Dendritic cell treated with granulocyte-macrophage colony-stimulating factor and Interleukin-4, amounts not matched to agents 40 ng/mL and 50 ng/mL, for 4 days (primary cell): ENCODE data around the gene PRKCA.

Source experiments
- H3K27ac Mint-ChIP-seq: one replicate; pipeline ENCODE4 v1.8.0; 2022; ENCODE audit warnings: mild to moderate bottlenecking, mixed read lengths
- H3K27me3 Mint-ChIP-seq: one replicate; pipeline ENCODE4 v1.8.0; 2022; ENCODE audit warnings: mild to moderate bottlenecking, mixed read lengths
- H3K36me3 Mint-ChIP-seq: one replicate; pipeline ENCODE4 v1.8.0; 2022; ENCODE audit warnings: low read depth, mixed read lengths
- H3K4me1 Mint-ChIP-seq: one replicate; pipeline ENCODE4 v1.8.0; 2022; ENCODE audit warnings: low read depth, mixed read lengths
- H3K4me3 Mint-ChIP-seq: one replicate; pipeline ENCODE4 v1.8.0; 2022; ENCODE audit warnings: mild to moderate bottlenecking, moderate library complexity, mixed read lengths
- H3K9me3 Mint-ChIP-seq: one replicate; pipeline ENCODE4 v1.8.0; 2022; ENCODE audit warnings: mixed read lengths
- intact Hi-C: fragments of 100-400 bp; cut with micrococcal nuclease; formaldehyde crosslinking; loops from one replicate; pipeline ENCODE4 v1.15.0; 2022

PRKCA gene

DNA sequence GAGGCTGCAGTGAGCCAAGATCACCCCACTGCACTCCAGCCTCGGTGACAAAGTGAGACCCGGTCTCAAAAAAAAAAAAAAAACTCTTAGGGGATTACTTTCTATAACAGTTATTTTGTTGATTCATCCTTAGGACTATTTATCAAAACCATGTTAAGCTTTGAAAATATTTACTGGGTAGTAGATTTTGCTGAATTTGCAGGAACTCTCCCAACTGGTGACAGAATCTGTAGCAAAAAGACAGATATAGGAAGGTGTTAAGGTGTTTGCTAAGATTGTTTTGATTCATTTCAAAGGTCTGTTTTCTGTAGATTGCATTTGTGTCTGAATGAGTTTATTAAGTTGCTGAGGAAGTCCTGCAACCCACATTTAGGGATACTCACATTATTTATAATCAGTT, 192.6 kb downstream of the PRKCA start:
- H3K27ac Mint-ChIP-seq = no peak overlapping the region
- no peaks in the 10 kb centered on the region for H3K27me3 Mint-ChIP-seq
- peaks cover 5% of the 10 kb centered on the region for H3K36me3 Mint-ChIP-seq
- H3K4me3 Mint-ChIP-seq = no peak overlapping the region
- no peaks in the 10 kb centered on the region for H3K9me3 Mint-ChIP-seq
- H3K4me1 Mint-ChIP-seq = peaks cover 33% of the 10 kb centered on the region
- intact Hi-C loops = no loop called here

DNA sequence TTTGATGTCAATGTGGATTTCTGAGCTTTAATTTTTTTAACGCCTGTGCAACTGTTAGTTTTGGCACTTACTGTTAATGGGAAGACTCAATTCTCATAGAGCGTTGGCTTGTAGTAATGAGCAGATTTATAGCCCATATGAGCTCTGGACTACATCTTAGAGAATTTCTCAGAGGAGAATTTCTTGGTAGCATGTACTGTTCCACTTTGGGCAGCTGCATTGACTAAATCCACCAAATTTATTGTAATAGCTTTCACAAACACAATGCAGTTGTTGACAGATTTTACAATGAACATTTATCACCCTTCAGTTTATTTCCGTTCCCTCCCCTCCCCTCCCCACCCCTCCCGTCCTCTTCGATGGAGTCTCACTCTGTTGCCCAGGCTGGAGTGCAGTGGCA, 193.9 kb downstream of the PRKCA start:
- intact Hi-C loops = no loop called here
- Mint-ChIP-seq H3K9me3 (no peaks in the 10 kb centered on the region), H3K36me3 (peaks cover 5% of the 10 kb centered on the region), H3K4me3 (no peak overlapping the region), H3K27ac (no peak overlapping the region), H3K4me1 (peaks cover 39% of the 10 kb centered on the region), H3K27me3 (no peaks in the 10 kb centered on the region)

DNA sequence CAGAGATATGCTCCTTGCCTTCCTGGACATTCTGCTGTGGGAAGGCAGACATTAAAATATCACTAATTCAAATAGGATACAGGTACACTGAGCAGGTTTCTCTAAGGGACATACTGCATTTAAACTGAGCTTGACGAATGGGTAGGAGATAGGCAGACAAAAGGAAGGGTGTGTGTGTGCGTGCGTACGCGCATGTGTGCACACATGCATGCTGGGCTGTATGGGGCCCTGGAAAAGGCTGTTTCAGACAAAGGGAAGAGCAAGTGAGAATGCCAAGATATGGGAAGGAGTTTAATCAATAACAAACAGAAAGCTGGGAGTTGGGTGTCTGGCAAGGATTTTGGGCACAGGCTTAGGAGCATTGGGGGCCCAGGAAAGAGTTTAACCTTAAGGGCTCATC, 196.2 kb downstream of the PRKCA start:
- Mint-ChIP-seq H3K4me1 (peaks cover 27% of the 10 kb centered on the region), H3K4me3 (no peak overlapping the region), H3K36me3 (peaks cover 5% of the 10 kb centered on the region), H3K9me3 (no peaks in the 10 kb centered on the region), H3K27ac (no peak overlapping the region), H3K27me3 (no peaks in the 10 kb centered on the region)
- intact Hi-C loops = no loop called here

DNA sequence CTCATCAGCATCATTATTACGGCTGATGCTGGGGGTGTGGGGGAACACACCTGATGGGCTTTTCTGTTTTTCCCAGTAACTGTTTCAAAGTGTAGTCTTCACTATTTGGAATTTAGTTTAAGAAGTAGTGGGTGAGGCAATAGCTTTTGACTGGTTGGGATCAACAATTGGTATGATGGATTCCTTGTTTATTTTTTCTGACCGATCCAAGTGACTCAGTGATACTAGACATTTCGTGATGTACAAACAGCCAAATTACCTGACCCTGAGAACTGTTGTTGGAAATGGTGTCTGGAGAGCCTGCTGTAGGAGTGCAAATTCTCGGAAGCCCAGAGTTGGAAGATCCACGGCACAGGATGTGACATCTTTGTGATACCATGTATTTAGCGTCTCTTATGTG, 204.2 kb downstream of the PRKCA start:
- Mint-ChIP-seq H3K27me3 (no peaks in the 10 kb centered on the region), H3K4me3 (no peak overlapping the region), H3K36me3 (no peaks in the 10 kb centered on the region), H3K27ac (no peak overlapping the region), H3K4me1 (peaks cover 22% of the 10 kb centered on the region), H3K9me3 (no peaks in the 10 kb centered on the region)
- intact Hi-C loops = no loop called here

DNA sequence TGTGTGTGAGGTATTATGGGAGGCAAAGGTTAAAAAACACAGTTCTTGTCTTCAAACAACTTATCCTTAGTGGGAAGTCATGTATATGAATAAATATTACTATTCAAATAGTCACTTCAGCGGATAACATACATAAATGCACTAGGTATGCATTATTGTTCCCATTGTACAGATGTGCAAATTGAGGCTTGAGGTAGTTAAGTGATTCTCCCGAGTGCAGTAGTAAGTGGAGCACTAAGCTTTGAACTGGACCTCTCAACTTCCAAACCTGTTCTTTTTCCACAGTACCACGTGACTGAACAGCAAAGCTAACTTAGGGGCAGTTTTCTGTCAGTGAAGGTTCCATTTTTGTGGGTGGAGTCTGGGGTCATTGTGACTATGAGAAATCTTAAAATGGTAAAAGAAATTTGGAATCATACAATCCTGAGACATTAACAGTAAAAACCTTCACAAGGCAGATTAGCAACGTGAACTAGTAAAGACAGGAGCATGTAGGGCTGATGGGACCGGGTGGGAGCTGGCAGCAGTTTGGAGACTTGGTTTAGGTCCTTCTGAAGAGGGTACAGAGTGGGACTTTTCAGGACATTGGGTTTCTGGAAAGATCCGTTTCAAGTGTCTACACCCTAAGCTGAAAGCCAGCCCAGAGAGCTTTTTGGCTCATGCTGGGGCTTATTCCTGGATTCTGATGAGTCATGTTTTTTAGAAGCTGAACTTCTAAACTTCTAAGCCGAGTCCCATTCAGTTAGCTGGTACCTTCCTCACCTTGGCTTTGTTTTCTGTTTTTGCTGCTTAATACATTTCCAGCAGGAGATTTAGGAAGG, 204.9 kb downstream of the PRKCA start:
- peaks cover 22% of the 10 kb centered on the region for H3K4me1 Mint-ChIP-seq
- no peak overlapping the region for H3K27ac Mint-ChIP-seq

DNA sequence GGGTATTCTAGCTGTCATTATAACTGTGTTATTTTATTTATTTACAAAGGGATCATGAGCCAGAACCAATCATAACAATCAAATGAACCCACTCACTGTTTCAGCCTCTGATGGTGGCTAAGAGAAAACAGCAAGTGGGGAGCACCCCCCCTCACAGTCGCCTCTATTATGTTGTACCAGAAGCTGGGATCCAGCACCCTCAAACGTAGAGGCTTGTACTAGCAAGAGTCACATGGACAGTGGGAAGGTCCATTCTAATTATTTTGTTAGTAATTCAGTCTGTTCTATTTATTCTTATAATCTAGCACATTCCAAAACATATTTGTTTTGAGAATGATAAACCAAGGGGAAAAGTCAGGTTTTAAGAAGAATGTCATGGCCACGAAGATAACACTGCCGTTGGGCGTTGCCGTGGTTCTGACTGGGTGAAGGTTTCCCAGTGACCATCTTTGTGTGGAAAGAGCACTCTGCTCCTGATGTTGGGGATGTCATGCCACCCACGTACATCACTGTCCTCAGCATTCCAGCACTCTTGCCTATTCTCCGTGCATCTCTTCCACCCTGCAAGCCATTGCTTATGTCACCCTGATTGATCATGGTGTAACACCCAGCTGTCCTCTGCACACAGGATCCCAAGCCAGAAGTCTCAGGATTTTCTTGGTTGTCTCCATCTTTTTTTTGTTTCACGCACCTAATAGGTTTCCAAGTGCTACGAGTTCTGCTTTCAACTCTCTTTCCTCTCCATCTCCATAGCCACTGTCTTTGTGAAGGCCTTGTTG, 205.8 kb downstream of the PRKCA start:
- Mint-ChIP-seq H3K27ac (no peak overlapping the region), H3K4me1 (peaks cover 22% of the 10 kb centered on the region), H3K9me3 (no peaks in the 10 kb centered on the region), H3K4me3 (no peak overlapping the region), H3K36me3 (no peaks in the 10 kb centered on the region), H3K27me3 (no peaks in the 10 kb centered on the region)
- intact Hi-C loops = no loop called here

More for the DNA sequence above, 204.9 kb downstream of the PRKCA start:
- Mint-ChIP-seq H3K36me3 (no peaks in the 10 kb centered on the region), H3K27me3 (no peaks in the 10 kb centered on the region), H3K9me3 (no peaks in the 10 kb centered on the region), H3K4me3 (no peak overlapping the region)
- intact Hi-C loops = no loop called here

DNA sequence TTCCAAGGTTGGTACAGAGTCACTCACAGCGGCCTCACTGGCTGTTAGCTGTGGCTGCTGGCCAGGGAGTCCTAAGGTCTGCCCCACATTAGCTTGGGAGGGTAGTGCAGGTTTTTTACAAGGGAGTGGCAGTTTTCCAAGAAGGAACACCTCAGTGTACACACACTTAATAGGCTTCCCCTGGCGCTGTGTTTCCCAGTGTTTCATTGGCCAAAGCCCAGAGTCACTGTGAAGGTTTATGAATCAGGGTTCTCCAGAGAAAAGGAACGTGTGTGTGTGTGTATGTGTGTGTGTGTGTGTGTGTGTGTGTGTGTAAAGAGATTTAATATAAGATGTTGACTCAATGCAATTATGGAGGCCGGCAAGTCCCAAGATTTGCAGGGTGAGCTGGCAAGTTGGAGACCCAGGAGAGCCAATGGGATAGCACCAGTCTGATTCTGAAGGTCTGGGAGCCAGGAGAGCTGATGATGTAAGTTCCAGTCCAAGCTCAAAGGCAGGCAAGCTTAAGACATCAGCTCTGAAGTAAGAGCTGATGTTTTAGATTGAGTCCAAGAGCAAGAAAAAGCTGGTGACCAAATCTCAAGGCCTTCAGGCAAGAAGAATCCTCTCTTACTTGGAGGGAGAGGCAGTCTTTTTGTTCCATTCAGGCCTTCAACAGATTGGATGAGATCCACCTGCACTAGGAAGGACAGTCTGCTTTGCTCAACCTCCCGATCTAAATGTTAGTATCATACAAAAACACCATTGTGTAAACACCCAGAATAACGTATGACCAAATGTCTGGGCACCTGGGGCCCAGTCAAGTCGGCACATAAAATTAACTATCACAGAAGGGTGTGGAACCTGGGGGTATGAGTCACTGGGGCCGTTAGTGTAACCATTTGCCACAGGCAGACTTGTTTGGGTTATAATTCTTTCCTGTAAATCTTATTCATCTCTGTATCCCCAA, 206.8 kb downstream of the PRKCA start:
- Mint-ChIP-seq H3K27ac (no peak overlapping the region), H3K27me3 (no peaks in the 10 kb centered on the region), H3K9me3 (no peaks in the 10 kb centered on the region), H3K4me1 (peaks cover 22% of the 10 kb centered on the region), H3K36me3 (no peaks in the 10 kb centered on the region), H3K4me3 (no peak overlapping the region)
- intact Hi-C loops = no loop called here

DNA sequence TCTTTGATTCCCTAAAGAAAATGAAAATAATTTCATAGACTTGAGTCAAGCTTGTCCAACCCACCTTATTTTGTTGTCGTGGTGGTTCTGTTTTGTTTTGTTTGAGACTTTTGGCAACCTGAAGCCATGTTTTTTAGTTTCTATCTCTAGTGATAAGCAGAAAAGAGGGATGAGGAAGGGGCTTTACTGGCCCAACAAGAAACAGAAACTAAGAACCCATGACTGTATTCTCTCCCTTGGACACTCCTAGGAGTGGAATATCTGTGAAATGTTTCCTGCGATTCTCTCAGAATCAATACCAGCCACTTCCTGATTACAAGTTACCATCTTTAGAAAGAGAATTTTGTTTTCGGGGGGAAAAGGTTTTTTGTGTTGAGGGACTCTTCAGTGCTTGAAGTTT, 207.5 kb downstream of the PRKCA start:
- intact Hi-C loops = no loop called here
- H3K4me1 Mint-ChIP-seq = peaks cover 22% of the 10 kb centered on the region
- H3K4me3 Mint-ChIP-seq = no peak overlapping the region
- no peak overlapping the region for H3K27ac Mint-ChIP-seq
- no peaks in the 10 kb centered on the region for H3K27me3 Mint-ChIP-seq
- no peaks in the 10 kb centered on the region for H3K36me3 Mint-ChIP-seq
- no peaks in the 10 kb centered on the region for H3K9me3 Mint-ChIP-seq

DNA sequence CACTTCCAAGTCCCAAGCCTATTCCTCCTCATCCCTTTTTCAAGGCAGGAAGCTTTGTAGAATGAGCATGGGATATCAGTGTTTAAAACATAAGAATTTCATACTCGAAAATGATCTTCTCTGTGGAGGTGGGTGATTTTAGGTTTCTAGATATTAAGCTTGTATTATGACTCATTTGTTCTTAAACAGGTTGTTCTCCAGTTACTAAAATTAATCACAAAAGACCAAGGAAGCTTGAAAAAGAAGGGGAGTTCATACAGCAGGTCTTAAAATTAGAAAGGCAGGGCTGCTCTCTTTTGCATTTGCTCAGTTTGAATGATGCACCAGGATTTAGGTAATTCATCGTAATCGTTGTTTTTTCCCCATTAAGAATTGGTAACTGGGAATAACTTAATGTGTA, 208.7 kb downstream of the PRKCA start:
- no peak overlapping the region for H3K4me3 Mint-ChIP-seq
- no peaks in the 10 kb centered on the region for H3K36me3 Mint-ChIP-seq
- intact Hi-C loops = no loop called here
- H3K27ac Mint-ChIP-seq = no peak overlapping the region
- H3K27me3 Mint-ChIP-seq = no peaks in the 10 kb centered on the region
- peaks cover 22% of the 10 kb centered on the region for H3K4me1 Mint-ChIP-seq
- H3K9me3 Mint-ChIP-seq = no peaks in the 10 kb centered on the region

DNA sequence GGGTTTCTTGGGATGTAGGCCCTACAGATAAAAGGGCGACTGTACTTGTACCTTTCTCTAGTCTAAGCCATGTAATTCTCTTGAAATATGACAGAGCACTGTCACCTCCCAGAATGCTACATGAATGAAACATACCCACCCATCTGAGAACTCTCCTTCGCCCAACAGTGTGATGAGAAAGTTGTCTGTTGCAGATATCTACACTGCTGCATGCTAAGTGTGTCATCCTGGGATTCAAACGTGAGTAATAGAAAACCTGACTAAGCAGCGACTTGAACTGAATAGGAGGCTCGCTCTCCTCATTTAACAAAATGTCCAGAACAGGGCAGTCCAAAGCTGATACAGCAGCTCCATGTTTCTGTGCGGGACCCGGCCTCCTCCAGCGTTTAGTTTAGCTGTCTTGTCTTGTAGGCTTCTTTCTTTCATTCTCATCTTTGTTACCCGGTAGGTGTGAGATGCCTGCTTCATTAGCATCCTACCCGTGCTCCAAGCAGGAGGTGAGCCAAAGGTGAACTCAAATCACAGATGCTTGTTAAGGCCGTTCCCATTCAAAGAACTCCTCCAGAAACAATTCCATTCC, 211.9 kb downstream of the PRKCA start:
- Mint-ChIP-seq H3K36me3 (no peaks in the 10 kb centered on the region), H3K9me3 (no peaks in the 10 kb centered on the region), H3K27ac (no peak overlapping the region), H3K4me1 (no peaks in the 10 kb centered on the region), H3K4me3 (no peak overlapping the region), H3K27me3 (no peaks in the 10 kb centered on the region)
- intact Hi-C loops = no loop called here

DNA sequence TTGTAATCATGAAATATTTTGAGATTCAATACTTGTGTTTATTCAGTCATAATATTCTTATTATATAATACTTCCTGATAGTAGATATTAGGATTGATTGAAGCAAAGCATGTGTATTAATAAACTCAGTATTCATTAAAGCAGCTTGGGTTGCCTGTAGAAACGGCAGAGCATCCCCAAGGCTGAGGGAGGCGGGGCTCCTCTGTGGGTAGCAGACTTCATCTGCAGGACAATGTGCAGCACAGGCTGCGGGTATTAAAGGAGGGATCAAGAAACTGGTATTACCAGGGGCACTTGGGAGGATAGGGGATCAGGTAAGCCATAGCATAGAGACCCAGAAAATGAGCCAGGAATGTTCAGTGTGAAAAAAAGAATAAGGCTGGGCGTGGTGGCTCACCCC, 213.6 kb downstream of the PRKCA start:
- intact Hi-C loops = no loop called here
- H3K9me3 Mint-ChIP-seq = no peaks in the 10 kb centered on the region
- no peaks in the 10 kb centered on the region for H3K27me3 Mint-ChIP-seq
- H3K27ac Mint-ChIP-seq = no peak overlapping the region
- no peaks in the 10 kb centered on the region for H3K4me1 Mint-ChIP-seq
- no peak overlapping the region for H3K4me3 Mint-ChIP-seq
- no peaks in the 10 kb centered on the region for H3K36me3 Mint-ChIP-seq

DNA sequence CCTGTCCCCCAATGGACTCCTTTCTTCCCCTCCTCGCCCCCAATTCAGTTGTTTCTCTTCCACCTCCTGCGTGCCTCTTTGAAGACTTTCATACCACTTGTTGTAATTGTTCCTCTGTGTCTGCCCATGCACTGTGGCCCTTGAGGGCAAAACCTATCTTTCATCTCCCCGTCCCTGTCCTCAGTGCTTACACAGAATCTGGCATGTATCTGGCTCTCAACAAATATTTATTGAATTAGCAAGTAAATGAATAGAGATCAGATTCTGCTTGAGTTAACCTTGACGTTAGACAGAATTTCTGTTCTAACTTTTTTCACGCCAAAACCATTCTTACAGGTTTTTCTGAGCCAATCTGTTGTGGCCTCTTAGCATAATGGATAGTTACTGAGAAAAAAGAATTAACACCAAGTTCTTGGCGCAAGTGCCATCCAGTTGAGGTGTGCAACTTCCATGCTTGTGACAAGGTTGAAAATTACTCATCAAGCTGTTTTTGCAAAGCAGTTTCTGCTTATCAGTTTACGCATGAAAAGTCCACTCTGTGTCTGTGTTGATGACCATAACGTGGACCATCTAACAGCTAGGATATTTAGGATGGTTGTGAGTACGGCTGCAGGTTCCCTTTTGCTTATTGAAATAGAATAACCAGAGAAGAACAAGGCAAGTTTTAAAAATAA, 215.1 kb downstream of the PRKCA start:
- Mint-ChIP-seq H3K4me1 (peaks cover 3% of the 10 kb centered on the region), H3K9me3 (no peaks in the 10 kb centered on the region), H3K27ac (no peak overlapping the region), H3K27me3 (no peaks in the 10 kb centered on the region), H3K4me3 (no peak overlapping the region), H3K36me3 (no peaks in the 10 kb centered on the region)
- intact Hi-C loops = no loop called here

DNA sequence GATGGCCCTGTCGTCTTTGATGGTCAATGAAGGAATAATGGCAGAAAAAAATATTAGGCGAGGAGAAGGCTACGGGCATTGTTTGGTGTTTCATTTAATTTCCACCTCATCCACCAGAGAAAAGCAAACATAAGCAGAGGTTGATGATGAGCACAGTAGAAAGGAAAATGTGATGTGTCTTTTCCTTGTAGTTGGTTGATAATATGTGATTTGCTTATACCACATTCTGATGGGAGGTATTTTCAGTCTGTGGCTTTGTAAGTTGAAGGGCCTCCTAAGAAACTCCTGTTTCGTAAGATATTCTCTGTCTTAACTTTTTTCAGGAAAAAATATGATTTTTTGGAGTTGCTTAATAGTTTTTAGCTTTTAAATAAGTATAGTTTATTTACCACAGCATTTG, 215.7 kb downstream of the PRKCA start:
- H3K4me3 Mint-ChIP-seq = no peak overlapping the region
- no peaks in the 10 kb centered on the region for H3K9me3 Mint-ChIP-seq
- H3K27me3 Mint-ChIP-seq = no peaks in the 10 kb centered on the region
- no peaks in the 10 kb centered on the region for H3K36me3 Mint-ChIP-seq
- intact Hi-C loops = no loop called here
- H3K27ac Mint-ChIP-seq = no peak overlapping the region
- H3K4me1 Mint-ChIP-seq = peaks cover 9% of the 10 kb centered on the region
